GM12873 (cell line): ENCODE results near the gene ANTKMT.

Experiments used
- TF ChIP-seq, protein P1 (sequence below): IDR thresholded peaks from 2 replicates; pipeline ENCODE4 v1.5.1; 2012; ENCODE audit warnings: low read depth, mild to moderate bottlenecking, moderate library complexity, low read length, control low read depth; ENCODE audit not compliant: insufficient read depth; ENCODE audit errors: missing control alignments

ANTKMT gene

DNA sequence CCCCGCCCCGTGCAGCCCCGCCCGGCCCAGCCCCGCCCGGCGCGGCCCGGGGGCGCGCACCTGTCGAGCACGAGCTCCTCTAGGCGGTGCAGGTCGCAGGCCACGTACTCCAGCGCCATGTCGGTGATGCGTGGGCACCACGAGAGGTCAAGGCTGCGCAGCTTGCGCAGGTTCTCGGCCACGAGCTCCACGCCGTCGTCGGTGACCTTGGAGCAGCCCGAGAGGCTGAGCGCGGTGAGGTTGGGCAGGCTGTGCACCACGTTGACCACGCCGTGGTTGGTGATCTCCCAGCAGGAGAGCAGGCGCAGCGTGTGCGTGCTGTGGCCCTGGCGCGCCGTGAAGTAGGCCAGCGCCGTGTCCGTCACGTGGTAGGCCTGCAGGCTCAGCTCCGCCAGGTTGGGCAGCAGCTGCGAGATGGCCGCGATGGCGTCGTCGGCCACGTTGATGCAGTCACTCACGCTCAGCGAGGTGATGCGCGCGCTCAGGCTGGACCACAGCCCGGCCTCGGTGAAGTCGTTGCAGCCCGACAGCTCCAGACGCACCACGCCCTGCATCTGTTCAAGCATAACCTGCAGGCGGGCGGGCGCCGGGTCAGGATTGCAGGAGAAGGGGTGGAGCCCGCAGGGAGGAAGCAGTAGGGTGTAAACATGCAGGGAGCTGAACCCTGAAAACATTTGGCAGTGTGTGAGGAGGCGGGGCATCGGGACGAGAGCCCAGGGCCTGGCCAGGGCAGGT is 25.4 kb upstream of the ANTKMT start:
- TF ChIP-seq, protein P1, sequence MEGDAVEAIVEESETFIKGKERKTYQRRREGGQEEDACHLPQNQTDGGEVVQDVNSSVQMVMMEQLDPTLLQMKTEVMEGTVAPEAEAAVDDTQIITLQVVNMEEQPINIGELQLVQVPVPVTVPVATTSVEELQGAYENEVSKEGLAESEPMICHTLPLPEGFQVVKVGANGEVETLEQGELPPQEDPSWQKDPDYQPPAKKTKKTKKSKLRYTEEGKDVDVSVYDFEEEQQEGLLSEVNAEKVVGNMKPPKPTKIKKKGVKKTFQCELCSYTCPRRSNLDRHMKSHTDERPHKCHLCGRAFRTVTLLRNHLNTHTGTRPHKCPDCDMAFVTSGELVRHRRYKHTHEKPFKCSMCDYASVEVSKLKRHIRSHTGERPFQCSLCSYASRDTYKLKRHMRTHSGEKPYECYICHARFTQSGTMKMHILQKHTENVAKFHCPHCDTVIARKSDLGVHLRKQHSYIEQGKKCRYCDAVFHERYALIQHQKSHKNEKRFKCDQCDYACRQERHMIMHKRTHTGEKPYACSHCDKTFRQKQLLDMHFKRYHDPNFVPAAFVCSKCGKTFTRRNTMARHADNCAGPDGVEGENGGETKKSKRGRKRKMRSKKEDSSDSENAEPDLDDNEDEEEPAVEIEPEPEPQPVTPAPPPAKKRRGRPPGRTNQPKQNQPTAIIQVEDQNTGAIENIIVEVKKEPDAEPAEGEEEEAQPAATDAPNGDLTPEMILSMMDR = no peak

- TF ChIP-seq, protein P1 = no peak
Measured at GRCh38 chr16:698911-699671, 21.9 kb upstream of the ANTKMT start.

- TF ChIP-seq, protein P1 = no peak
Measured at GRCh38 chr16:700684-701584, 20.0 kb upstream of the ANTKMT start.

DNA sequence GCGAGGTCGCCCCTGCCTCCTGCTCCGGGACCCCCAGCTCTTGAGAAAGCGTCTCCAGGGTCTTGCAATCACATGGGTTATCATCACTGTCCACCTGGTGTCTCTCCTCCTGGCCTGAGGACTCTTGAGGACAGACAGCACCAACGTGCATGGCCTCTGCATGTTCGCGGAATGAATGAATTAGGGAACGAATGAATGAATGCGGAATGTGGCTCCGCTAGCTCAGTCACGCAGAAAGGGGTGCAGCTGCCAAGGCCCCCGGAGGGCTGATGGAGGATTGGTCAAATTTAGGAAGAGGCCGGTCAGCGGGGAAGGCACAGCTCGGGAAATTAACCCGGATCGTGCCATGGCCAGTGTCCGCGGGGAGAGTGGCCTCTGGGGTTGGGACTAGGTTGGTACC is 18.6 kb upstream of the ANTKMT start:
- TF ChIP-seq, protein P1 = no peak

GRCh38 chr16:703406-703805 is 17.5 kb upstream of the ANTKMT start:
- TF ChIP-seq, protein P1 = no peak

DNA sequence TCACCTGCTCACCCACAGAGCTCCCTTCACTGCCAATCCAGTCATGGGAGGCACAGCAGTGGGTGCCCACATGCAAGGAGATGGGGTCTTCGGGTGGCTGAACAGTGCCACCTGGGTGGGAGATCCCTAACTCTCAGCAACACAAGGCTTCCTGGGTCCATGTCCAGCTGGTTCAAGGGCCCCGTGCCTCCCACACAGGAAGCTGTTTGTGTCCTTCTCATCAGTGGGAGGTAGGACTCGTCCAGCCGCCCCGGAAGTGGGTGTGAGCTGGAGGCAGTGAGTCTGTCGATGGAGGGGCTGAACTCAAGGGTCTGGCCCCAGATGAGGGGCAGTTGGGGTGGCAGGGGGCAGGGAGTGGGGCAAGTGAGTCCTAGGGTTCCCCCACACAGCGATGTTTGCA is 16.9 kb upstream of the ANTKMT start:
- TF ChIP-seq, protein P1 = no peak
